HG02763 (cell line): ENCODE data around the gene RPGR.

Experiments
- ATAC-seq: cut with Tn5 transposase; IDR thresholded peaks from one replicate; pipeline ENCODE4 v1.9.1; 2021; ENCODE audit warnings: mild to moderate bottlenecking, moderate library complexity; ENCODE audit not compliant: unreplicated experiment

RPGR gene

GRCh38 chrX:38327007-38327774, at the start of gene RPGR:
Gene RPGR (minus strand): TSS chrX:38327509. CDS start chrX:38327367, 142 bp downstream.
- peak; percentile 96 for ATAC-seq

GRCh38 chrX:38376747-38377146, 49.4 kb upstream of the RPGR start:
- ATAC-seq, result no peak

GRCh38 chrX:38375891-38376290, 48.6 kb upstream of the RPGR start:
- no peak for ATAC-seq

DNA sequence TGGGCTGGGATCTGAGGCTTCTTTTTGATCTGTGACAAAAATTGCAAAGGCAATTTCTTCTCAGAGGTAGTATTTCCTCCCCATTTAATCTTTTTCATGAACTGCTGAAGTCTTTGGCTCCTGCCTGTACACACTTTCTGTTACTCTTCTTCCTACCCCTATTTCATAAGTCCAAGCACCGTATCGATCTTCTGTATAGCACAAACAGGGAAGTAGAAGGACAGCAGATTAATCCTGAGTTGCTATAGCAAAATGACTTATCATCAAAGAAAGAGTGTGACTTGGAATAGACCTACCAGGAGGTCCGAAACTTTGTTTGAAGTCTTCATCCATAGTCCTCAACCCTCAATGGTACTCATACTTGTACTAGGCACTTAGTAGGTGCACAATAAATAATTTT, 47.1 kb upstream of the RPGR start:
- no peak for ATAC-seq

- ATAC-seq, result no peak
Measured at GRCh38 chrX:38371641-38372040, 44.3 kb upstream of the RPGR start.

GRCh38 chrX:38368774-38369173, 41.5 kb upstream of the RPGR start:
- ATAC-seq, result no peak

DNA sequence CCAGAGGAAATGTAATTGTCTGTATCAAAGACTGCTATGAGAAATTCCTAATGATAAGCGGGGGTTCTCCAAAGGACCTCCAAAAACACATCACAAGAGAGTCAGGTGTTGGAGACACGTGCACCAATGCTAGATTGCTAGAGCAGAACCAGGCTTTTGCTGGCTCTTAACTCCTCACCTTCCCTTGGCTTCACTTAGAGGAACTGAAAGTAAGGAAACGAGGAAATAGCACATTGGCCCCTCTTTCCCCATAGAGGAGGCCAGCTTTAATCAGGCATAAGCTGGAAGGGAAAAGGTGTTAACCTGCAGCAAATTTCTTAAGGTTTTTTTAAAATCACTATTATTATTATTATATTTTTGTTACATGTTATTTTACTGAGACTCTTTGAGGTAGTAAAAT, 38.6 kb upstream of the RPGR start:
- no peak for ATAC-seq

DNA sequence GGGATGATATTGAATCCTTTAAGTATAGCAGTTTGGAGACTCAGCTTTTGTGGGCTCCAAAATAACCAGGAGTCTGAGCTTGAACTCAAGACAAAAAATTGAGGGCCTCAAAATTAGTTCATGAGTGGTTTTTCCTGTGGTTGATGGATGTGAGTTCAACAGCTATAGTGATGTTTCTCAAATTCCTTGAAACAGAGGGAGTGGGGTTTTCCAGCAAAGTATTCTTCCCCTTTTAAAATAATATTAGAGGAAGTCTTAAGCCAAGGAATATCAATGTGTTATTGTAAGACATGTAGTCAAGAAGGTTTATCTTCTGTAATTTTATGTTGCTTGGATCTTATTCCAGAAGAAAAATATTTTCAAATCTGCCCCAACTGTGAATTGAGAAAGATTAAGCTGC, 35.7 kb upstream of the RPGR start:
- no peak for ATAC-seq

DNA sequence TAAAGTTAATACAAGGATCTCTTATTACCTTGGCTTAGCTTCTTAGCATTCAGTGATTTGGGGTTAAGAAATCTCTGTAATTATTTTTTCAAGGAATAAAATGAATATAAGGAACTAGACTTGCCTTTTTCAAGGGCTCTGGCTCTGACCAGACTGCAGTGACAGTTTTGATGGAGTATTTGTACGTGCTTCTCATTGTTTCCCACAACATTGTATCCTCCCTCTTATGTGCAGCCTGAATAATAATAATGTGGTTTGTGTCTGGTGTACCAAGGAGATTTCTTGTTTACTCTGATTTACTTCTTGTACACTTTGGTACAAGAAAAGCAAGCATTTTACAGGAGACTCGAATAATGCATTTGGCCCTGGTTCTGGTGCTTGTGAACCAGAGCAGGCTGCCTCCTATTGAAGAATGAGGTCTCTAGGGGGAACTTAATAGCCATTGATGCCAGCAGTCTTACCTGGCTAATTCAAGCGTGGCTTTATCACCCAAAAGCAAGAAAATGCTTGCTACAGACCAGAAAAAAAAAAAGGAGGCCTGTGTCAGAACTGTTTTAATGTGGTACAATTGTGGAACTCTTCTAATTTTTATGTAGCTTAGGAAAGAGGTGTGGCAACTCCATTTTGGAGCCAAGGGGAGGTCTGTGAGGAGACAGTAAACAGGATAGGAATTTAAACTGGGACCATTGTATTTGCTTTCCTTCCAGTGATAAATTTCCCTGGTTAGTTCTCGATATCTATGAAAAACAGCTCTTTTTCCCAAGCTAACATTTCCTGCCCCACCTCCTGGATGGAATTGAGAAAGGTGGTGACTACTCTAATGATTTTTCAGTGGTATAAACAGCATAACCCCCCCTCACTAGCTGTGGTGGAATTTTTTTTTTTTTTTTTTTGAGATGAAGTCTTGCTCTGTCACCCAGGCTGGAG, 30.7 kb upstream of the RPGR start:
- ATAC-seq, result no peak

GRCh38 chrX:38356401-38356800, 29.1 kb upstream of the RPGR start:
- ATAC-seq, result no peak

DNA sequence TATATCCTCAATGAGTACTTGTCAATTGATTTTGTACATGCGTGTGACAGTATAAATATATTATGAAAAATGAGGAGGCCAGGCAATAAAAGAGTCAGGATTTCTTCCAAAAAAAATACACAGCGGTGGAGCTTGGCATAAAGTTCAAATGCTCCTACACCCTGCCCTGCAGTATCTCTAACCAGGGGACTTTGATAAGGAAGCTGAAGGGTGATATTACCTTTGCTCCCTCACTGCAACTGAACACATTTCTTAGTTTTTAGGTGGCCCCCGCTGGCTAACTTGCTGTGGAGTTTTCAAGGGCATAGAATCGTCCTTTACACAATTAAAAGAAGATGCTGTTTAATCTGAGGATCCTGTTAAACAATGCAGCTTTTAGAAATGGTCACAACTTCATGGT, 25.1 kb upstream of the RPGR start, which contains the start of gene OTC:
OTC (plus strand) TSS at position 243 of the 400 bp plus-strand sequence; CDS start at position 336, 93 bp downstream.
- no peak for ATAC-seq

DNA sequence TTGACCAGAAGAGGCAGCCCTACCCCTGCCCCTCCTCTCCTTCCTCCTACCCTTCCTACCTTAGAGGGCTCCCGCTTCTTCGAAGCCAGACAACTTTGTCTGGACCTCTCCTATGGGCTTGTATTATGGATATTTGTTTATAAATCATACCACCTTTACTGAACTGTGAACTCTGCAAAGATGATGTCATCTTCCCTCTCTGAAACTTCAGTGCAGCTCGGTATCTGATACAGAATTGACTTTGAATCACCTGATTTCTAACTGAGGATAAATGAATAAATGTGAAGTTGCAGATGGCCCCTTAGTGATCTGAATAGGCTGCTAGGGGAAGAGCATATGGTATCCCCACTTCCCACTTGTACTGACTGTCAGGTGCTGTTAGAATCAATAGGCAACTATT, 24.0 kb upstream of the RPGR start:
- no peak for ATAC-seq

- ATAC-seq, result peak; percentile 54
Measured at GRCh38 chrX:38347136-38347535, 19.8 kb upstream of the RPGR start.

- no peak for ATAC-seq
Measured at GRCh38 chrX:38346150-38346549, 18.8 kb upstream of the RPGR start.

DNA sequence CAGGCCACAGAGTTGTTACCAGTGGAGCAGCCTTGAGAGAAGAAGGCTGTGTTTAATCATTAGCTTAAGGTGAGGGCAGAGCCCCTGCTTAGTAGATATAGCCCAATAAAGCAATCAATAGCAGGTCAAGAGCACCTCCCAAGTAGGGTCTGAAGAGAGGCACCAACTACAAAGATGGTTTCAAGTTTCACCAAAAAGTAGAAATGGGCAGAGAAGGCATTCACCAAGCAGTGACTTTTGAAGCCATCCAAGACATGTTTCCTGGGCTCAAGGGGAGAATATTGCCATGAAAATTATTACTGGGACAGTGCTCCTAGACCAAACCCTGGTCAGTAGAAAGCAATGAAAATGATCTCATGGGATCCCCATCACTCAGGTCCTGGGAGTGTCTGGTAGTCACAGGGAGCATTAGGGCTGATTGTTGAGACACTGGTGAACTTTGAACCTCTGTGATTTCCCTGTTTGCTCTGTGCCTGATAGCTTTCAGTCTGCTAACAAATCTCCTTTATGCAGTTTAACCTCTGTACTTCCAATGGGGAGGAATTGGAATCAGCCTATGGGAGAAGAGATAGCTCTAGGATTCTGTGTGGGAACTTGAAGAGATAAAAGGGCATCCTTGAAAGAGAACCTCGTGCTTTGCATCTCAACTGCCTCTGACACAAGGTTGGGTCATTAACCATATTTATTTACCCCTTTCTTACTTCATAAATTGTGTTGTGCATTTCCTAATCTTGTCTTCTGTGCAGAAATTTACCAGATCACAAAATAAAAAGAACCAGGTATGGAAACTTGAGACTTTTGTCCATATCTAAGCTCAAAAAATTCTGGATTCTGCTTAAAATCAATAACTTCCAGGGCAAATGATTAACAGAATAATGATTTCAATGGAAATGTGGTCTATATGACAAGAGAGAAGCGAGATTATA, 15.8 kb upstream of the RPGR start:
- ATAC-seq, result no peak

GRCh38 chrX:38341442-38341841, 14.1 kb upstream of the RPGR start:
- no peak for ATAC-seq

DNA sequence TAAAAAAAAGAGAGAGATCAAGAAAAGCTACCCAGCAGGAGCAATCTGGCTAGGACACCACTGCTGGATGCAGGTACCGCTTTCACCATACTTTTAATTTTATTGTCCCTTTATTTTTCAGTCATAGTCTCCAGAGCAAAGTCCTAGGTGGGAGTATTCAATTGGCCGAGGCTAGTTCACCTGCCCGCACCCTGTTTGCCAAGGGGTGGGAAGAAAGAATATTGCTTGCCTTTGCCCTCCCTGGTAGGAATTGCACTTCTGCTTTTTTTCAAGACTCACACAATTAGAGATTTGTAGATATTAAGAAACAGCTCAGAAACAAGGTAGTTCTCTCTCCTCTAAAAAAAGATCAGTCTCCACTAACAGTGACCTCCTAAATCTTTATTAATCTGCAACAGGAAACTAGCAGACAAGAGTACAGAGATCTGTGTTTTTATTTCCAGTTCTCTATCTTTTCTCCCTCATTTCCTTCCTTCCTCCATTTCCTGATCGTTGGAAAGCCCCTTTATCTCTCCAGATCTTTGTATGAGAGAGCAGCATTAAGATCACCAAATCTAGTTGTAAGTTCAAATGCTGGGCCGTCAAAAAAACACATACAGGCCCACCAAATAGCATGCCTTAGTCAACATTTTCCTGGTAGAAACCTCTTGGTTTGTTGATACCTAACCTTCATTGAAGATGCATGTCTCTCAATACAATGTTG, 9.4 kb upstream of the RPGR start:
- no peak for ATAC-seq

DNA sequence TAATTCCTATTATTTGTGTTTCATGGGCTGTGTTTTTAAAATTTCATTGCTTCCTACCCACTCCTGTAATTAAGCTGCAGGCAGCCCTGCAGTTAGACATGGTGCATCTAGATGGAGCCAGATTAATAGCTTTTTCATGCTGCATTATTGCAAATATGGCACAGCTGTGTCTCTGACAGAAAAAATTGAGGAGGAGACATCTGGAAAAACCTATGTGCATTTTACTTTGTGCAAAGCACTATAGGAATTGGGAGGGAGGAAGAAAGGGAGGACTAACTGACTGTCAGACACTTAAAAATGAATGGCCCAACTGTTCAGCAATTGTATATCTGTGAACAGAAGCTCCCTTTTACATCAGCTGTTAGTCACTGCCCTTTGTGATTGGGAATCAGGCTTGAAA, 8.1 kb upstream of the RPGR start:
- no peak for ATAC-seq

DNA sequence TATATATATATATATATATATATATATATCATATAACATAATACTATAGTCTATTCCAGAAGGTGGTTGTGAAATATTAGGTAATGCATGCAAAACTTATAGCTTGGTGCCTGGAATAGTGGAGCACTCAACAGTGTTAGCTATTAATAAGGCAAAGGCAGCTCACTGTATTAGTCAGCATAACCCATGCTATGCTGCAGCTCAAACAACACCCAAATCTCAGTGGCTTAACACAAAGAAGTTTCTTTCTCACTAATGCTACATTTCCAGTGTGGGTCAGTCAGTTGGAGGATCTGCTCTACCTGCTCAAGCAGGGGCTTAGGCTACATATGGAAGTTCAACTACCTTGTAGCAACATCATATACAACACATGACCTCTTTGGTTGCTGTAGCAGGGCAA, 5.2 kb upstream of the RPGR start:
- no peak for ATAC-seq

DNA sequence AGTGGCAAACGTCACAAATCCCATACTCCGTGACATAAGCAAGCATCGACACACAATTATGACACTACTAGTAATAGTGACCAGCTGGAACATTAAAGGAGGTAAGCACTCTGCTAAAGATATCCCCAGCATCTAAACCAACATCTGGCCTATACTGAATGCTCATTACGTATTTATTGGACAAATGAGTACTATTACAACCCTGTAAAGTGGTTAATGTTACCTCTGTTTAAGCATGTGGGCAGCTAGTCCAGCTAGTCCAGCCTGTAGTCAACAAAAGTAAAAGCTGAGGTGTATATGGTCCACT, 419 bp upstream of the RPGR start:
- no peak for ATAC-seq
